HepG2 (cell line): ENCODE results near the gene GK. TPM values are rescaled to one million over a fixed set of nuclear protein-coding genes. Genes with fewer than 3 reads are reported as not detected.

ENCODE experiments used
- ASH2L ChIP-seq: fragments of 300-600, 200-600 bp; sonication (generic); IDR thresholded peaks from 2 replicates; pipeline ENCODE4 v1.7.0; 2017; ENCODE audit warnings: low read depth, mild to moderate bottlenecking, moderate library complexity, mixed read lengths, low read length; ENCODE audit not compliant: insufficient read length
- CEBPG ChIP-seq: IDR thresholded peaks from 2 replicates; pipeline ENCODE4 v1.6.1; 2016
- DNMT1 ChIP-seq: sonication (generic); formaldehyde crosslinking; IDR thresholded peaks from 2 replicates; pipeline ENCODE4 v1.5.1; 2020; ENCODE audit warnings: mild to moderate bottlenecking, missing genetic modification reagents
- ELK4 ChIP-seq: sonication (generic); formaldehyde crosslinking; IDR thresholded peaks from 2 replicates; pipeline ENCODE4 v1.9.0; 2021; ENCODE audit warnings: missing genetic modification reagents, borderline replicate concordance
- EP300 ChIP-seq, 3 experiments: sonication (generic) in 1 of 3; formaldehyde crosslinking in 1 of 3; IDR thresholded peaks; 2 replicates each; pipeline versions ENCODE4 v1.5.1 to v1.6.1; 2011 to 2020; ENCODE audit warnings: low read depth in 2 of 3, low read length in 2 of 3, borderline replicate concordance in 1 of 3, improper control_type of control experiment in 1 of 3, mild to moderate bottlenecking in 1 of 3, missing genetic modification reagents in 1 of 3, moderate library complexity in 1 of 3
- NFIC ChIP-seq: IDR thresholded peaks from 2 replicates; pipeline ENCODE4 v1.6.1; 2012; ENCODE audit warnings: mild to moderate bottlenecking, low read length, inconsistent platforms
- SOX13 ChIP-seq, 3 experiments: fragments of 450-650 bp in 1 of 3; sonication (generic) in 1 of 3; formaldehyde crosslinking in 1 of 3; IDR thresholded peaks in 2 of 3; conservative IDR thresholded peaks in 1 of 3; 2 replicates each; pipeline versions ENCODE4 v1.5.0 to v1.6.1; 2016 to 2020; ENCODE audit warnings: antibody characterized with exemption in 1 of 3, mild to moderate bottlenecking in 1 of 3, missing compliant biosample characterization in 1 of 3, missing genetic modification reagents in 1 of 3, moderate library complexity in 1 of 3
- ZBTB40 ChIP-seq, 2 experiments: fragments of 450-650 bp in 1 of 2; sonication (generic) in 1 of 2; formaldehyde crosslinking in 1 of 2; IDR thresholded peaks; 2 replicates each; pipeline versions ENCODE4 v1.6.1 to v1.8.0; 2016 to 2022; ENCODE audit warnings: antibody characterized with exemption in 1 of 2, mild to moderate bottlenecking in 1 of 2, missing genetic modification reagents in 1 of 2
- ZMYM4 ChIP-seq: sonication (generic); formaldehyde crosslinking; IDR thresholded peaks from 2 replicates; pipeline ENCODE4 v1.8.1; 2023; ENCODE audit warnings: mild to moderate bottlenecking, missing genetic modification reagents
- ZNF609 ChIP-seq: sonication (generic); formaldehyde crosslinking; IDR thresholded peaks from 2 replicates; pipeline ENCODE4 v1.4.0; 2020; ENCODE audit warnings: mild to moderate bottlenecking, missing genetic modification reagents, borderline replicate concordance
- ZNF784 ChIP-seq: sonication (generic); formaldehyde crosslinking; IDR thresholded peaks from 2 replicates; pipeline ENCODE4 v1.5.1; 2020; ENCODE audit warnings: missing genetic modification reagents, mild to moderate bottlenecking, borderline replicate concordance
- polyA plus RNA-seq, 8 experiments: library from polyadenylated mRNA; depleted of rRNA in 3 of 8; stranded (reverse) in 7 of 8; unstranded in 1 of 8; fragments of >200 nt; fragmentation: Illumina TruSeq in 4 of 8; extraction: Trizol in 4 of 8; gene quantifications; 2 replicates each; pipeline versions ENCODE4 v1.2.1 to v1.2.3, GENCODE V29; 2011 to 2016; ENCODE audit warnings: low read depth in 4 of 8, missing spikeins in 1 of 8, mixed read lengths in 1 of 8; ENCODE audit not compliant: insufficient read depth in 1 of 8
- total RNA-seq, 5 experiments: library from RNA; depleted of rRNA; stranded (reverse); fragments of >200 nt; fragmentation: Illumina TruSeq; extraction: Trizol; gene quantifications; 2 replicates each; pipeline ENCODE4 v1.2.3, GENCODE V29; 2016; ENCODE audit warnings: low read depth in 1 of 5

The GK gene
- total and polyA plus RNA-seq, 2 of the 13 experiments (the other 11 are each of a cell fraction or from before 2014, with no cell fraction given), result 64.2 to 265 TPM

GRCh38 chrX:30626402-30626801 lies 26.8 kb upstream of the GK start (continued):
- TF ChIP-seq ZBTB40 (IDR thresholded peaks at IDR 0.05), result no peak
- no peak for TF ChIP-seq ZBTB40 (CRISPR knock-in tag; IDR thresholded peaks at IDR 0.05)
- TF ChIP-seq ASH2L, result peak; percentile 13
- no peak for TF ChIP-seq DNMT1 (CRISPR knock-in tag)
- no peak for TF ChIP-seq ZMYM4 (CRISPR knock-in tag)
- no peak for TF ChIP-seq ZNF609 (CRISPR knock-in tag)
- TF ChIP-seq NFIC, result peak; percentile 48; the same call in 1 of the 2 replicates
- TF ChIP-seq EP300 (IDR thresholded peaks at IDR 0.05; ENCODE audit: low read depth in 2 of 2, low read length in 2 of 2), result peak in 1 of 2 experiments; percentile 39; a peak in 1 of 4 replicates
- TF ChIP-seq EP300 (CRISPR knock-in tag; IDR thresholded peaks at IDR 0.05; ENCODE audit: borderline replicate concordance), result no peak
- TF ChIP-seq SOX13 (IDR thresholded peaks at IDR 0.05), result no peak
- peak in 1 of 2 experiments; percentile 31; a peak in 1 of 4 replicates for TF ChIP-seq SOX13 (CRISPR knock-in tag; conservative IDR thresholded peaks at IDR 0.05 in 1 of 2, IDR thresholded peaks at IDR 0.05 in 1 of 2)
- TF ChIP-seq ELK4 (CRISPR knock-in tag), result no peak
- peak; percentile 45; the same call in 1 of the 2 replicates for TF ChIP-seq CEBPG
- no peak for TF ChIP-seq ZNF784 (CRISPR knock-in tag)
